HG02642 (cell line): Measurements from ENCODE around the gene ETNK2.

Experiments used
- ATAC-seq: cut with Tn5 transposase; IDR thresholded peaks from one replicate; pipeline ENCODE4 v1.9.1; 2021; ENCODE audit warnings: mild to moderate bottlenecking; ENCODE audit not compliant: unreplicated experiment, poor library complexity

The ETNK2 gene

GRCh38 chr1:204149635-204150565, 1.9 kb downstream of the ETNK2 start:
- ATAC-seq, result no peak

DNA sequence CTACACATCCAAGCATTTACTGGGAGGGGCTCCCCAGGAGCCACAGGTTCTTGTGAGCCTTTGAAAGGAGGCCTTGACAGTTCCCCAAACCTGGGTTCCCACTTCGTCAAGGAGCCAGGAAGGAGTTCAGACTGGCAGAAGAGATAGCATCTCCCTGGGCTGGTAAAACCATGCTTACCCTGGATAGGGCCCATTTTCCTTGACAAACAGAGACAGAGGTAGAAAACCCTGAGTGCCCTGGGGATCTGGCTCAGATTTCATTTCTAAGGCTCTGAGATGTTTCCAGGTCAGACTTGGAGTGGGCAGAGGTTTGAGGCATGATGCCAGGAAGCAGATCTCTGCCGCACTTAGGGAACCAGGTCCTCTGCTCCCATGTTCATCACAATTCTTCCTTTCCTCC, 2.7 kb downstream of the ETNK2 start:
- no peak for ATAC-seq

DNA sequence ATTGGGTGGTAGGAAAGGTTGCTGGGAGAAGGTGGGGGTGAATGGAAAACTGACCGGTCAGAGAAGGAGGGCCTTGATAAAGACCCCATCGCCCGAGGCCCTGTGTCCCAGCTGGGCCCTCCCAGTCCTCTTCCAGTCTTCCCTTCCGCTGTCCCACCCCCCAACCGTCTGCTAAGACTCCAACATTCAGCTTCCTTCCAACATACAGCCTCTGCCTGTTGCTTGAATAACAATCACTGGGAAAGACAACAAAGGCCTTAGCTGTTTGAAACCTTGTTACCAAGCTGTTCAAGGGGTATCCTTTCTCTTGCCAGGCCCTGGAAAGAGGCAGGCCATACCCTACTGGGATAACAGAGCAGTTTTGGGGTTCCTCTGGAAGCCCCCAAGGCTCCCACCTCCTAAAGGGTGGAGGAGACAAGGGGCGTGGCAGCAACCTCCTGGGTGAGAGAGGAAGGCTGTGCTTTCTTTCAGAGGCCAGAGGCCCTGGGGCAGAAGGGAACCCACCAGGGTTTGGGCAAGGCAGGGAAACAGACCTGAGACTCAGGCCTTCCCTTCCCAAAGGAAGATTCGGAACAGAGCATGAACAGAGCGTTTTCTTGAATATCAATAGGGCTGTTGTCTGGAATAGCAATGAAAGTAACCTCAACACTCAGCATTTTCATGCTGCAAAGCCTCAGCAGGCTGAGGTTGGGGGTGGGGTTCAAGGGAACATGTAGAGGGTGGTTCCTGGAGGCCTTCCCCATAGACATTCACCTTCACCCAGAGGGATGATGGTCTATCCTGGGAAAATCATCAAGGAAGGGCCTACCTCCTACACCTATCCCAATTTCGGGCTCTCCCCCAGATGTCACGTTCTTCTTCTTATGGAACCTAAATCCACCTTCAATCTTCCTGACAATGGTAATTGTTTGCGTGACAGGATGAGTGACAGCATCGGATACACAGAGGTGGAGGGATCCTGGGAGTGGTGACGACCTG, 4.1 kb downstream of the ETNK2 start:
- no peak for ATAC-seq

DNA sequence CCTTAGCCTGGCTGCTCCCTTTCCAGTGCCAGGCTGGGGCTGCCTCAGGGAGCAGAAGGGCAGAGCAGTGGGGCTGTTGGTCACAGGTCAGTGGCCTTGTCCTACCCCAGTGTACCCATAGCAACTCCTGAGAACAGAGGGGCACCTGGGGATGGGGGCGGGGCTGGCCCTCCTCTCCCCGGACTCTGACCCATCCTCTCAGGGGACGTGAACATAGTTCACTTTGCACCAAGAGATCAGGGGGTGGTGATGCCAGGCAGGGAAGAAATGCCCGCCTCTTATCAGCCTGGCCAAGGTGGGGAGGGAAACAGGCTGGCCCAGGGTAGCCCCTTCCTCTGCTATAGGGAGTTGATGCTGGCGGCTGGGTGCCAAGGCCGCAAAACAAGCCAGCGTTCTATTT, 4.9 kb downstream of the ETNK2 start:
- ATAC-seq, result no peak

- ATAC-seq, result no peak
Observed at GRCh38 chr1:204146309-204146708, 5.5 kb downstream of the ETNK2 start.

DNA sequence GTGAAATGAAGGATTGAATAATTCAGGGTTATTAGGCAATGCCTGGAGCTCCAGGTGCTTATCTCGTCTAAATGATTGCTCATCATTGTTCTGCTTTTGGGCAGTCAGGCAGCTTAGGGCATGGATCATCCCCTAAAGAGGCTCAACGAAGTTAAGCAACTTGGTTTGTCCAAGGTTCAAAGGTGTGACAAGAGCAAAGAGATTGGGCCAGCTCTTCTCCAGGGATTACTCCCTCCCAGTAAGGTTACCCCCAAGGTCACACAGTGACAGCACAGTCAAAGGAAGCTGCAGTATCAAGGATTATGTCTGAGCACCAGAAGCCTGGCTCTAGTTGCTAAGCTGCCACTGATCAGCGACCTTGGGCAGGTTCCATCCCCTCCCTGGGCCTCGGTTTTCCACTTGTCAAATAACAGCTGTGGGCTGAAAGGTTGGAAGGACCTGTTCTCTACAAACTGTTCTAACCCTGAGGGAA, 6.8 kb downstream of the ETNK2 start:
- ATAC-seq, result no peak

DNA sequence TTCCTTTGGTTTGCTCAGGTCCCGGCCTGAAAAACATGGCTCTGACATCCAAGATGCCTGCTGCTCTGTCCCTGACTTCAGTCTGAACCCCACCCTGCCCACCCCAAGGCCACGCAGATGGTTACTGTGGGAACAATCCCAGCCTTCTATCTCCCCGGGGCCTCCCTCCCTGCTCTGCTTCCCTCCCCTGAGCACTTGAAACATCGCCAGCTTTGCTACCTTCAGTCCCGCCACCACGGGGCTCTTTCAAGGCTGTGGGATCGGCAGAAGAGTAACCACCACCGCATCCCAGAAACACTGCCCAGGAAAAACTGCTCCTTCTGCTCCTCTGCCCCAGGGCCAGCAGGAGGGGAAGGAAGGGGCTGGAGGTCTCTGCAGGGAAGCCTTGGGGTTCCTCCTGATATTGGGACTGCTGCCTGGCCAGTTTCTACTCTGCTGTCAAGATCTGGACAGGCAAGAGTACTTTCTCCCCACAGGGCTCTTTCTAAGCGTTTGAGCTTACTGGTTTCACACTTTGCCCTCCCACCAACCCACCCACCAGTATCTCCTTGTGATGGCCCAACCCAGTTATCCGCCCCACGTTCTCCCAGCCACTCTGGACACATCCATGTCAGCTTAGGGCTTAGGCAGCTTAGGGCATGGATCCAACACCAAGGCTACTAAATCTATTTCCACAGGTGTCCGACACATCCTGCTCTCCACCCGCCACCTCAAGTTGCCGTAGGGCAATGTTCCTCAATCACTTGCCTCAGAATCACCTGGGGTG, 8.4 kb downstream of the ETNK2 start:
- no peak for ATAC-seq

DNA sequence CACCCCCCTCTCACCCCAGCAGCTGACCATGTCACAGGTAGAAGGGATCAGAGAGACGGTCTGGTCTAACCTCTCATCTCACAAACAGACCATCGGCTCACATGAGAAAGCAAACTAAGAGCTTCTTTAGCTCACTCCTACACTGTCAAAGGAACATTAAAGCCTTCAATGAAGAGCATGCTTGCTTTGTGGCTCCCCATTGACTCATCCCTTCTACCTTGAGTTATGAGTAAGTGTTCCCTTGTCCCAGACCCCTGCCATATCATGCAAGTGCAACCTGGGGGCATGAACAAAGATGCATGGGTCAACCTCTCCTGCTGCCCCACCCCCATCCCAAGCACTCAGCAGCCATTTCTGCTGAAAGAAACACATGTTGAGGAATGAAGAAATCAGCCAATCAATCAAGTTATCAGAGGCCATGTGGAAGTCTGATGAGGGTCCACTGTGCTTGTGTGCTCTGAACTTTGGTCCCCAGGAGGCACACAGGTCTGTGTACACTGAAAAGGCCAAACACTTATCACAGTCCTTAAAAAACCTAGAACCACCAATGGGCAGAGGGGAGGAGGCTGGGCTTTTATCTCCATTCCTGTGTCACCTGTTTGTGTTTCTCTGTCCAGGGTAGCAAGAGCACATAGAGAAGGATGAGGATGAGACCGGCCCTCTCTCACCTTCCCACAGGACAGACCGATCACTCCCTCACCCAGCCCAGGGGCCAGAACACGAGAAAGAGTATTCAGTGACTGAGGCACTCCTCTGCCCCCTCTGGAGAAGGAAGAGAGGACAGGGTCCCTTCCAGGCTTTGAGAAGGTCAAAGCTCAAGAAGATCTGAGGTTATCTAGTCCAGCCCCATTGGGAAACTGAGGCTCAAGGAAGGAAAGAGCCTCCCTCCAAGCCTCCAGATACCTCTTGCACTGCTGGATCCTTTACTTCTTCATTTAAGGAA, 9.5 kb downstream of the ETNK2 start:
- ATAC-seq, result no peak

GRCh38 chr1:204141131-204141530, 10.7 kb downstream of the ETNK2 start:
- ATAC-seq, result no peak

GRCh38 chr1:204139952-204140351, 11.9 kb downstream of the ETNK2 start:
- no peak for ATAC-seq

- ATAC-seq, result no peak
Observed at GRCh38 chr1:204139088-204139487, 12.8 kb downstream of the ETNK2 start.

GRCh38 chr1:204136814-204137213, 15.0 kb downstream of the ETNK2 start:
- no peak for ATAC-seq

- ATAC-seq, result no peak
Observed at GRCh38 chr1:204134103-204134502, 17.7 kb downstream of the ETNK2 start.

DNA sequence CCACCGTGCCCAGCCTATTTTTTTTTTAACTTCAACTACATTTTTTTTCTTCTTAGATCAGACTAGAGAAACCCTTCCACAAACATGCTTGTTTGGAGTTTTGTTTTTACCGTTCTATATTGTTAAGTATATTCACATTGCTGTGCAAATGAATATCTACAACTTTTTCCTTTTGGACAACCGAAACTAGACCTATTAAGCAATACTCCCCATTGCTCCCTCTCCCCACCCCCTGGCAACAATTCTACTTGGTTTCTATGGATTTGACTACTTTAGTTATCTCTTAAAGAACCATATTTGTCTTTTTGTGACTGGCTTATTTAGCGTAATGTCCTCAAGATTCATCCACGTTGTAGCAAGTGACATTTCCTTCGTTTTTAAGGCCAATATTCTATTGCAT, 19.1 kb downstream of the ETNK2 start:
- ATAC-seq, result no peak

- no peak for ATAC-seq
Observed at GRCh38 chr1:204131978-204132377, 19.9 kb downstream of the ETNK2 start.

DNA sequence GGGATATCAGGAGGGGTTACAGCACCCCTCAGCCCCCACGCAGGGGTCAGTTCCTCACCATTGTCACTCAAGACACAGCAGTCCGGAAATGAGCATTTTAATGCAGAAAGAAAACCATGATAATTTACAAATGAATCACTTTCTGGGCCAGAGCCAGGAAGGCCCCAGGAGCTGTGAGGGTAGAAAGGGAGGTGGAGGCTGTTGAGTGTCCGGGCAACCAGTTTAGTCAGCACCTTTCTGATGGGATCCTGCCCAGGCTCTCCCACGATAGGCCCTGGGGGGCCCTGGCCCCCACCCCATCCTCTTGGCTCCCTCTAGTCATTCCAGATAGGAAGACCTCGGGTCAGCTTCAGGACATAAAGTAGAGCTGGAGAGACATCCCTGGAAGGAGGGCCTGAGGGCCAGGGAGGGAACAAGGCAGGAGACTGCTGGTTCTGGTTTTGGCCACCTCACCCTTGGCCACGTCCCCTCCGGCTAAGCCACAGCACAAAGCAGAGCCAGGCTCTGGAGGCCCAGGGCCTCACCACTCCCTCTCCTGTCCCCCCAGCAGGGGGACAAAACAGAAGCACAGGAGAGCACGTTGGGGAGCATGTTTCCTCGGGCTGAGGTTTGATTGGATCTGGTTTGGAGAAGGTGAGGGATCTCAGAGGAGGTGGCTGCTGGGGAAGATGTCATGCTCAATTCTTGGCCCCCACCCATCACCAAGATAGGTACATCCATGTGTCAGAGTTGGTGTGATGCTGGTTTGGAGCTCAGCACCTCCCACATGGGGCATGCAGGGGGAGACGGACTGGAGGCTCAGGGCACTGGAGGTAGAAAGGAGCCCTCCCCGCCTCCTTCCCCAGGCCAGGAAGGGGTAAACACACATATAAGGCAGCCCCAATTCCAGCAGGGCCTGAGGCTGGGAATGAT, 20.6 kb downstream of the ETNK2 start:
- ATAC-seq, result no peak

DNA sequence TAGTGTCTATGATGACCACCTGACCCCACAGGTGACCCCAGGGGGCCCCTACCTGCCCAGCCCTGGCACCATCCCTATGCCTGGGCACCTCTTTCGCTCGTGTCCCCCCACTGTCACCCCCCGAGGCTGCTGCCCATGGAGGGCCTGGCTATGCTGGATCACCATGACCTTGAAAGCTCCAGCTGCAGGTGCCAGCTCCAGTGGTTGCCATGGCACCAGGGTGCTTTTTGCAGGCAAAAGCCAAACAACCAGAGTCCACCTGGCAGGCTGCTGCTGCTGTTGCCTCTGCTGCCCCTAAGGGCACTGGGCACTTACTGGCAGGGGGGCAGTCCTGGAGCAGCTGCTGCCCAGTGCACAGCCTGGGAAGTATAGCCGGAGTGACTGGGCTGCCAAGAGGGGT, 21.7 kb downstream of the ETNK2 start:
- ATAC-seq, result no peak
